Endodermal cell (in vitro differentiated cells): ENCODE data around the gene GALNT2. TPM values are rescaled to one million over a fixed set of nuclear protein-coding genes. Genes with fewer than 3 reads are reported as not detected.

Experiments
- DNase-seq: peaks from one replicate; pipeline ENCODE4 v3.0.0-alpha.2; 2017
- H3K27ac ChIP-seq: 2 replicates; pipeline ENCODE4 v1.5.1; 2013; ENCODE audit warnings: mild to moderate bottlenecking, low read depth, low read length, moderate library complexity
- H3K27me3 ChIP-seq: 2 replicates; pipeline ENCODE4 v1.6.1; 2013; ENCODE audit warnings: mild to moderate bottlenecking, low read length, moderate library complexity; ENCODE audit not compliant: insufficient read depth, control insufficient read depth, poor library complexity, severe bottlenecking
- H3K36me3 ChIP-seq: 2 replicates; pipeline ENCODE4 v1.7.0; 2013; ENCODE audit warnings: mild to moderate bottlenecking, low read length, moderate library complexity; ENCODE audit not compliant: control insufficient read depth, insufficient read depth
- H3K4me1 ChIP-seq: one replicate; pipeline ENCODE4 v1.7.0; 2013; ENCODE audit warnings: low read length; ENCODE audit not compliant: control insufficient read depth, insufficient read depth
- H3K4me3 ChIP-seq: 2 replicates; pipeline ENCODE4 v1.5.1; 2013; ENCODE audit warnings: mild to moderate bottlenecking, low read length, moderate library complexity
- H3K9ac ChIP-seq: 2 replicates; pipeline ENCODE4 v1.6.1; 2013; ENCODE audit warnings: mild to moderate bottlenecking, low read length, moderate library complexity; ENCODE audit not compliant: poor library complexity, severe bottlenecking; ENCODE audit errors: extremely low read depth
- H3K9me3 ChIP-seq: 2 replicates; pipeline ENCODE4 v1.6.1; 2013; ENCODE audit warnings: mild to moderate bottlenecking, low read length, moderate library complexity; ENCODE audit not compliant: control insufficient read depth
- H3K27ac Mint-ChIP-seq: 2 replicates; pipeline ENCODE4 v1.8.0; 2020; ENCODE audit warnings: mixed read lengths
- H3K27me3 Mint-ChIP-seq: 2 replicates; pipeline ENCODE4 v1.8.0; 2021; ENCODE audit warnings: mild to moderate bottlenecking, mixed read lengths; ENCODE audit not compliant: insufficient read depth
- H3K36me3 Mint-ChIP-seq: 2 replicates; pipeline ENCODE4 v1.8.0; 2020; ENCODE audit warnings: low read depth, mixed read lengths
- H3K4me1 Mint-ChIP-seq: 2 replicates; pipeline ENCODE4 v1.8.0; 2020; ENCODE audit warnings: mixed read lengths
- H3K4me3 Mint-ChIP-seq: 2 replicates; pipeline ENCODE4 v1.8.0; 2020; ENCODE audit warnings: mild to moderate bottlenecking, moderate library complexity, mixed read lengths
- H3K9me3 Mint-ChIP-seq: 2 replicates; pipeline ENCODE4 v1.8.0; 2020; ENCODE audit warnings: mild to moderate bottlenecking, mixed read lengths
- WGBS, 2 experiments: methylation state at CpG; one replicate each; pipeline versions ENCODE4 v1.1.5 to v1.1.7; 2013; ENCODE audit warnings: missing lambda C conversion rate in 2 of 2, mixed read lengths in 1 of 2; ENCODE audit not compliant: insufficient coverage in 1 of 2, insufficient read length in 1 of 2; 5-methylcytosine and 5-hydroxymethylcytosine counted together
- total RNA-seq, 2 donors: library from RNA; stranded (reverse); fragmentation: NEBNext Ultra II Directional in 1 of 2; extraction: Animal tissue kit (Norgen Biotek cat#: 25700) in 1 of 2; gene quantifications; 2 replicates in 1 of 2; 3 replicates in 1 of 2; pipeline ENCODE4 v1.2.1, GENCODE V29; 2021
- TF ChIP-seq, protein P1 (sequence below): fragments of 200-600 bp; sonication (generic); conservative IDR thresholded peaks from 2 replicates; pipeline ENCODE4 v1.5.0; 2021; ENCODE audit warnings: antibody characterized with exemption, mild to moderate bottlenecking

GALNT2 gene
- total RNA-seq, 2 donors from 2014 or later: 41.6 to 63.5 TPM

GRCh38 chr1:230143534-230143933 lies 76.5 kb downstream of the GALNT2 start:
- Mint-ChIP-seq H3K27ac (no peak overlapping the region), H3K4me1 (peaks cover 27% of the 10 kb centered on the region), H3K9me3 (no peaks in the 10 kb centered on the region), H3K4me3 (no peak overlapping the region), H3K36me3 (no peaks in the 10 kb centered on the region), H3K27me3 (no peaks in the 10 kb centered on the region)
- TF ChIP-seq, protein P1, sequence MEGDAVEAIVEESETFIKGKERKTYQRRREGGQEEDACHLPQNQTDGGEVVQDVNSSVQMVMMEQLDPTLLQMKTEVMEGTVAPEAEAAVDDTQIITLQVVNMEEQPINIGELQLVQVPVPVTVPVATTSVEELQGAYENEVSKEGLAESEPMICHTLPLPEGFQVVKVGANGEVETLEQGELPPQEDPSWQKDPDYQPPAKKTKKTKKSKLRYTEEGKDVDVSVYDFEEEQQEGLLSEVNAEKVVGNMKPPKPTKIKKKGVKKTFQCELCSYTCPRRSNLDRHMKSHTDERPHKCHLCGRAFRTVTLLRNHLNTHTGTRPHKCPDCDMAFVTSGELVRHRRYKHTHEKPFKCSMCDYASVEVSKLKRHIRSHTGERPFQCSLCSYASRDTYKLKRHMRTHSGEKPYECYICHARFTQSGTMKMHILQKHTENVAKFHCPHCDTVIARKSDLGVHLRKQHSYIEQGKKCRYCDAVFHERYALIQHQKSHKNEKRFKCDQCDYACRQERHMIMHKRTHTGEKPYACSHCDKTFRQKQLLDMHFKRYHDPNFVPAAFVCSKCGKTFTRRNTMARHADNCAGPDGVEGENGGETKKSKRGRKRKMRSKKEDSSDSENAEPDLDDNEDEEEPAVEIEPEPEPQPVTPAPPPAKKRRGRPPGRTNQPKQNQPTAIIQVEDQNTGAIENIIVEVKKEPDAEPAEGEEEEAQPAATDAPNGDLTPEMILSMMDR: no peak
- DNase-seq: no peak
- peak overlapping the region; percentile 29 for H3K27ac ChIP-seq
- H3K9me3 ChIP-seq: no peaks in the 10 kb centered on the region
- no peaks in the 10 kb centered on the region for H3K36me3 ChIP-seq
- H3K4me3 ChIP-seq: no peak overlapping the region
- no peaks in the 10 kb centered on the region for H3K4me1 ChIP-seq
- no peak overlapping the region for H3K9ac ChIP-seq
- no peaks in the 10 kb centered on the region for H3K27me3 ChIP-seq
- 87 to 91% methylated on average over 6 to 9 of the region's 9 CpGs for WGBS, 2 experiments

GRCh38 chr1:230144010-230144614 lies 77.1 kb downstream of the GALNT2 start:
- Mint-ChIP-seq H3K4me1 (peaks cover 27% of the 10 kb centered on the region), H3K27me3 (no peaks in the 10 kb centered on the region), H3K4me3 (no peak overlapping the region), H3K36me3 (no peaks in the 10 kb centered on the region), H3K9me3 (no peaks in the 10 kb centered on the region), H3K27ac (no peak overlapping the region)
- TF ChIP-seq, protein P1: no peak
- Histone ChIP-seq H3K36me3 (no peaks in the 10 kb centered on the region), H3K4me1 (no peaks in the 10 kb centered on the region), H3K27me3 (no peaks in the 10 kb centered on the region), H3K27ac (no peak overlapping the region), H3K9ac (no peak overlapping the region), H3K4me3 (no peak overlapping the region), H3K9me3 (no peaks in the 10 kb centered on the region)
- 92 to 96% methylated on average over 11 to 14 of the region's 14 CpGs for WGBS, 2 experiments
- DNase-seq: no peak

DNA sequence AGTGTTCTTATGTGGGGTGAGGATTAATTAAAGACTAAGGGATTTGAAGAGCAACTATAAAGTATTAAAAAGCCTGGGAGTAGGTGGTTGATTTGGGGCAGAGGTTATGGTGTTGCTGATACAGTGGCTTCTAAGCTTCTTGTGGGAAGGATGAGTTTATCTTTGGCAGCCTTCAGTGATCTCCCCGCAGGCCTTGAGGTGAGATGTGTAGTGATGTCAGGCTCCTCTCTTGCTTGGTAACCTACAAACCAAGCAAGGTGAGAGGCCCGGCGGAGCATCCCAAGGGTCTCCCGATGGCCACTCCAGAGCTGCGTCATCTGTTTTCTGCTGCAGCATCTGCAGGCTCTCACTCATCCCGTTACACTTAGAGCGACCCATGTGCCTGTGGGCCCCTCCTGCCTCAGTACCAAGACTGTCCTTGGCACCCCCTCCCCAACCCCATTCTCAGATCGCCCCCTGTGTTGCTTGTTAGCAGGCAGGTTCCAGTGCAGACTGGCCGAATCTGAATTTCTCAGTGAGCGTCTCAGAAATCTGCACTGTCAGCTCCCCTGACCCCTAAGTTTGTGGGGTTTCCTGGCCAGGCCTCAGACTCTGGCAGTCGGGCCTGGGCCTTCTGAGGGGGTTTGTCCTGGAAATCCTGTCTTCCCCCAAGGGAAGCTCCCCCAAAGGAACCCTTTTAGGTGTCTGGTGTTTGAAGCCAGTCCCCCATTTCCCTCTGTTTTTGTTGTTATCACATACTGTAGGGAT lies 77.9 kb downstream of the GALNT2 start:
- H3K36me3 ChIP-seq: no peaks in the 10 kb centered on the region
- H3K4me1 ChIP-seq: no peaks in the 10 kb centered on the region
- H3K4me3 Mint-ChIP-seq: no peak overlapping the region
- no peaks in the 10 kb centered on the region for H3K36me3 Mint-ChIP-seq
- H3K9me3 ChIP-seq: no peaks in the 10 kb centered on the region
- H3K9me3 Mint-ChIP-seq: no peaks in the 10 kb centered on the region
- no peak overlapping the region for H3K27ac ChIP-seq
- no peak overlapping the region for H3K4me3 ChIP-seq
- H3K27me3 Mint-ChIP-seq: no peaks in the 10 kb centered on the region
- no peak overlapping the region for H3K9ac ChIP-seq
- DNase-seq: no peak
- TF ChIP-seq, protein P1: no peak
- H3K27me3 ChIP-seq: no peaks in the 10 kb centered on the region
- H3K4me1 Mint-ChIP-seq: peaks cover 29% of the 10 kb centered on the region
- 88 to 90% methylated on average over 6 to 11 of the region's 11 CpGs for WGBS, 2 experiments
- peak overlapping the region; percentile 38 for H3K27ac Mint-ChIP-seq
